Measurements from ENCODE around the gene USP34. TPM values are rescaled to one million over a fixed set of nuclear protein-coding genes. Genes with fewer than 3 reads are reported as not detected.

The USP34 gene
- total RNA-seq, 4 donors from 2014 or later = 49.5 to 129 (median 84.9) TPM

DNA sequence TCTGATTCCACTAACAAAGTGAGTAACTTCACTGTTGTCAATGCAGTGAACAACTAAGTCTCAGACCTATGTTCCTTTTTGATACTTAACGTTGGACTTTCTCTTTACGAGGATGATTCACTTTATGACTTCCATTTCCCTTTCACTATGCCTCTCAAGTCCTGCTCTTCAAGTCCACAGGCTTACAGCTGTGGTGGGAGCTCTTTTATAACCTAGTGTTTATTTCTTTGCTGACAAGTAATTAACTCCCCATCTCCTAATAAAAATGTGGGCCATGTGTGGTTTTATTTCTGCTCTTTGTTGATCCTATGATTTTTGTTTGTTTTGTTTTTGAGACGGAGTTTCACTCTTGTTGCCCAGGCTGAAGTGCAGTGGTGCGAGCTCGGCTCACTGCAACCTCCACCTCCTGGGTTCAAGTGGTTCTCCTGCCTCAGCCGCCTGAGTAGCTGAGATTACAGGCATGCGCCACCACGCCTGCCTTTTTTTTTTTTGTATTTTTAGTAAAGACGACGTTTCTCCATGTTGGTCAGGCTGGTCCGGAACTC, 142.1 kb downstream of the USP34 start:
- Histone ChIP-seq H3K27me3 (no peaks in the 10 kb centered on the region), H3K4me1 (no peaks in the 10 kb centered on the region), H3K9me3 (no peaks in the 10 kb centered on the region), H3K4me3 (no peak overlapping the region), H3K36me3 (peaks cover 5 to 96% (median 7%) of the 10 kb centered on the region in 3 donors), H3K27ac (no peak overlapping the region)
- intact Hi-C loops (cut with DNase I) = no loop called here
- no peak for DNase-seq
- TF ChIP-seq, protein P1, sequence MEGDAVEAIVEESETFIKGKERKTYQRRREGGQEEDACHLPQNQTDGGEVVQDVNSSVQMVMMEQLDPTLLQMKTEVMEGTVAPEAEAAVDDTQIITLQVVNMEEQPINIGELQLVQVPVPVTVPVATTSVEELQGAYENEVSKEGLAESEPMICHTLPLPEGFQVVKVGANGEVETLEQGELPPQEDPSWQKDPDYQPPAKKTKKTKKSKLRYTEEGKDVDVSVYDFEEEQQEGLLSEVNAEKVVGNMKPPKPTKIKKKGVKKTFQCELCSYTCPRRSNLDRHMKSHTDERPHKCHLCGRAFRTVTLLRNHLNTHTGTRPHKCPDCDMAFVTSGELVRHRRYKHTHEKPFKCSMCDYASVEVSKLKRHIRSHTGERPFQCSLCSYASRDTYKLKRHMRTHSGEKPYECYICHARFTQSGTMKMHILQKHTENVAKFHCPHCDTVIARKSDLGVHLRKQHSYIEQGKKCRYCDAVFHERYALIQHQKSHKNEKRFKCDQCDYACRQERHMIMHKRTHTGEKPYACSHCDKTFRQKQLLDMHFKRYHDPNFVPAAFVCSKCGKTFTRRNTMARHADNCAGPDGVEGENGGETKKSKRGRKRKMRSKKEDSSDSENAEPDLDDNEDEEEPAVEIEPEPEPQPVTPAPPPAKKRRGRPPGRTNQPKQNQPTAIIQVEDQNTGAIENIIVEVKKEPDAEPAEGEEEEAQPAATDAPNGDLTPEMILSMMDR (IDR thresholded peaks at IDR 0.05) = no peak
- no peak for TF ChIP-seq POLR2A (IDR thresholded peaks at IDR 0.05)
- 81 to 88% methylated on average over 11 of the region's 11 CpGs for WGBS, 2 donors

DNA sequence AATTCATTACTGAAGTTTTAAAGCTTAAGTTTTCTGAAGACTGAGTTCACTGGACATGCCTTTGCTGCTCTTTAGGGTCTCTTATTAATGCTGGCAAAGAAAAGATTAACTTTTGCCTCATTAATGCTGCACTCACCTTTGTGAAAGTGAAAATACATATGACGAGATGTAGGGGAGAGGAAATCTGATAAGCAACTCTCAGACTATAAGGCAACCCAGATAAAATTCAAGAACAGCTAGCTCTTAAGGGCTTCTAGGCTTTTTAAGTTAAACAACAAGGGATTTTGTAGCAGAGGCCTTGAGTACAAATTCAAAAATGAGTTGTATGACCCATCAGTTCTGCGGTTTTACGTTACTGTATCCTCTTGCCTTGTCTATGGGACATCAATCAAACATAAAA, 143.7 kb downstream of the USP34 start:
- H3K27me3 ChIP-seq = no peaks in the 10 kb centered on the region
- WGBS, 2 donors = 82 to 86% methylated on average over 3 of the region's 3 CpGs
- H3K27ac ChIP-seq = no peak overlapping the region
- no peak overlapping the region for H3K4me3 ChIP-seq
- no peak for TF ChIP-seq POLR2A (IDR thresholded peaks at IDR 0.05)
- TF ChIP-seq, protein P1 (IDR thresholded peaks at IDR 0.05) = no peak
- no peak for DNase-seq
- no peaks in the 10 kb centered on the region for H3K9me3 ChIP-seq
- H3K36me3 ChIP-seq = peaks cover 3 to 96% (median 5%) of the 10 kb centered on the region in 3 donors
- intact Hi-C loops (cut with DNase I) = no loop called here
- H3K4me1 ChIP-seq = no peaks in the 10 kb centered on the region

DNA sequence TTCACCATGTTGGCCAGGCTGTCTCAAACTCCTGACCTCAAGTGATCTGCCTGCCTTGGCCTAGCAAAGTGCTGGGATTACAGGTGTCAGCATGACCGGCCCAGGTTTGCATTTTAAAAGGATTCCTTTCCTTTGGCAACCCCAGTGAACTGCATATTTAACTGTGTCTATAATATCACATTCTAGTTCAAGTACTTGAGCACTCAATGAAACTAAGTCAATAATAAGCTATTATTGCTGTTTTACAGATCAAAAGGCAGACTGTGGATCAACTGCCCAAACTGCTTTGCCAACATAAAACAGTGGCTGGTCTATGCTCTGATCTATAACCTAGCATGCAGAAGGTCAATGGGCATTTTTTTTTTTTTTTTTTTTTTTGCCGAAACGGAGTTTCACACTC, 144.5 kb downstream of the USP34 start:
- no peak for DNase-seq
- no peak overlapping the region for H3K4me3 ChIP-seq
- 83 to 97% methylated on average over 3 of the region's 3 CpGs for WGBS, 2 donors
- no peaks in the 10 kb centered on the region for H3K4me1 ChIP-seq
- no peak for TF ChIP-seq POLR2A (IDR thresholded peaks at IDR 0.05)
- TF ChIP-seq, protein P1 (IDR thresholded peaks at IDR 0.05) = no peak
- peaks cover 3 to 96% (median 5%) of the 10 kb centered on the region in 3 donors for H3K36me3 ChIP-seq
- no peaks in the 10 kb centered on the region for H3K9me3 ChIP-seq
- H3K27me3 ChIP-seq = no peaks in the 10 kb centered on the region
- intact Hi-C loops (cut with DNase I) = no loop called here
- H3K27ac ChIP-seq = no peak overlapping the region

DNA sequence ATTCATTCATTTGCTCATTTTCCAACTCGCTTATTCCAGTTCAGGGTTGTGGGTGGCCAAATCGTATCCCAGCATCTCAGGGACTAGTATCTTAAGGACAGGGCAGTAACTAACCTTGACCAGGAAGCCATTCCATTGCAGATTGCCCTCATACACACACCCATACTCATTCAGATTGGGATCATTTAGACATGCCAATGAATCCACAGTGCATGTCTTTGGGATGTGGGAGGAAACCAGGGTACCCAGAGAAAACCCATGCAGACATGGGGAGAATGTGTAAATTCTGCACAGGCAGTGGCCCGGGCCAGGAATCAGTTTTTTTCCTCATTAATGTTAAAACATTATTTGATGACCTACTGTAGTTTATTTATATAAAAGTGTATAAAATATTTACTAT, 150.7 kb downstream of the USP34 start:
- H3K27me3 ChIP-seq = no peaks in the 10 kb centered on the region
- H3K4me3 ChIP-seq = no peak overlapping the region
- no peaks in the 10 kb centered on the region for H3K9me3 ChIP-seq
- intact Hi-C loops (cut with DNase I) = no loop called here
- H3K4me1 ChIP-seq = no peaks in the 10 kb centered on the region
- TF ChIP-seq, protein P1 (IDR thresholded peaks at IDR 0.05) = no peak
- 96 to 100% methylated on average over 3 of the region's 3 CpGs for WGBS, 2 donors
- peaks cover 0 to 97% (median 0%) of the 10 kb centered on the region in 3 donors for H3K36me3 ChIP-seq
- H3K27ac ChIP-seq = no peak overlapping the region
- no peak for DNase-seq

- no peak for DNase-seq
- Histone ChIP-seq H3K4me1 (no peaks in the 10 kb centered on the region), H3K9me3 (no peaks in the 10 kb centered on the region), H3K36me3 (peaks cover 0 to 94% (median 4%) of the 10 kb centered on the region in 3 donors), H3K27ac (no peak overlapping the region), H3K4me3 (no peak overlapping the region), H3K27me3 (no peaks in the 10 kb centered on the region)
- intact Hi-C loops (cut with DNase I) = no loop called here
- WGBS, 2 donors = 92 to 100% methylated on average over 1 of the region's 1 CpG
- no peak for TF ChIP-seq POLR2A (IDR thresholded peaks at IDR 0.05)
- TF ChIP-seq, protein P1 (IDR thresholded peaks at IDR 0.05) = no peak
Observed at GRCh38 chr2:61318553-61318952, 152.3 kb downstream of the USP34 start.

Measured in esophagus squamous epithelium (tissue), 5 donors.